Neuron (in vitro differentiated cells): ENCODE measurements around the gene MYO5B.
"Not testable (repeated sequence)": the region's sequence is repeated elsewhere in the genome, so short reads cannot be mapped to it uniquely, and the experiment has no call there.

ENCODE experiments used
- H2AFZ ChIP-seq: one replicate; pipeline ENCODE4 v1.6.1; 2013; ENCODE audit warnings: low read depth, mild to moderate bottlenecking, inconsistent platforms, low read length, moderate library complexity
- H3K27me3 ChIP-seq: one replicate; pipeline ENCODE4 v1.6.1; 2013; ENCODE audit warnings: low read length; ENCODE audit not compliant: insufficient read depth
- H3K36me3 ChIP-seq: one replicate; pipeline ENCODE4 v1.6.1; 2013; ENCODE audit warnings: low read length; ENCODE audit not compliant: insufficient read depth
- H3K4me1 ChIP-seq: one replicate; pipeline ENCODE4 v1.6.1; 2013; ENCODE audit warnings: low read length; ENCODE audit not compliant: insufficient read depth
- H3K4me3 ChIP-seq: 2 replicates; pipeline ENCODE4 v1.5.1; 2013; ENCODE audit warnings: mild to moderate bottlenecking, low read length, moderate library complexity
- H3K9me3 ChIP-seq: one replicate; pipeline ENCODE4 v1.6.1; 2013; ENCODE audit warnings: low read length

MYO5B gene

DNA sequence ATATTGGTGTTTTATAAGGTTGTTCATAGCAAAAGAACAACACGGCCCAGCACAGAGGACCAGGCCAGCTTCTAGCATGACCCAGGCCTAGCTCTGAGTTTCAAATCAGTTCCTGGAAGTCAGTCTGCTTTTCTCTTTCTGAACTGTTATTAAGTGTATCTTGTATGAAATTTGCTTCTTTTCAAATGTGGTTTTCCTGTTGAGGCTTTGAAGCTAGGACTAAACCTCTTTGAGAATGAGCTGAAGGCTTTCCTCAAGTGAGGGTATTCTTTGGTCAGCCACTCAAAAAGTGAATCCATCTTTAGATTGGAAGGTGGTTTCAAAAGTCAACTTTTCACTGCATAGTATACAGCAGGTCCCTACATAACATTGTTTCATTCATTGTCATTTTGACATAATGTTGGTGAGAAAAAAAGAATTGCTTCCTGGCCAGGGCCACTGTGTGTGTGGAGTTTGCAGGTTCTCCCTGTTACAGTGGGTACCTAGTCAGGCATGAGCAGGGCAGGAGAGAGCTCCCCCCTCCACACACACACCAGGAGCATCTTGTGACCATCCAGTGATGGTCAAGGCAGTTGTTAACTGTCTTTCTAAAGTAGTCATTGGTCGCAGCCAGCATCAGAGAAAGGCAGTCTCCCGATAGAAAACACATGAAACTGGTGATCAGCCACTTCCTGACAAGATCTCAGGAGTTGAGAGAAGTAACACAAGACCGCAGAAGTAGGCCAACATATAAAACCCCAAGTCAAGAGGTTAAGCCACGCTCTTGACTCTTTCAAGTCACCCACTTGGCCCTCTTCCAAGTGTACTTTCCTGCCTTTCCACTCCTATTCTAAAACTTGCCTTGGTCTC lies 374.9 kb downstream of the MYO5B start:
- H3K4me3 ChIP-seq = no peak overlapping the region
- H3K36me3 ChIP-seq = no peaks in the 10 kb centered on the region
- no peaks in the 10 kb centered on the region for H3K9me3 ChIP-seq
- no peak overlapping the region for H2AFZ ChIP-seq
- H3K4me1 ChIP-seq = no peaks in the 10 kb centered on the region
- H3K27me3 ChIP-seq = no peaks in the 10 kb centered on the region

GRCh38 chr18:49819071-49819662 lies 375.8 kb downstream of the MYO5B start:
- Histone ChIP-seq H3K9me3 (no peaks in the 10 kb centered on the region), H3K4me1 (peaks cover 3% of the 10 kb centered on the region), H3K27me3 (no peaks in the 10 kb centered on the region), H3K4me3 (no peak overlapping the region), H3K36me3 (no peaks in the 10 kb centered on the region), H2AFZ (no peak overlapping the region)

DNA sequence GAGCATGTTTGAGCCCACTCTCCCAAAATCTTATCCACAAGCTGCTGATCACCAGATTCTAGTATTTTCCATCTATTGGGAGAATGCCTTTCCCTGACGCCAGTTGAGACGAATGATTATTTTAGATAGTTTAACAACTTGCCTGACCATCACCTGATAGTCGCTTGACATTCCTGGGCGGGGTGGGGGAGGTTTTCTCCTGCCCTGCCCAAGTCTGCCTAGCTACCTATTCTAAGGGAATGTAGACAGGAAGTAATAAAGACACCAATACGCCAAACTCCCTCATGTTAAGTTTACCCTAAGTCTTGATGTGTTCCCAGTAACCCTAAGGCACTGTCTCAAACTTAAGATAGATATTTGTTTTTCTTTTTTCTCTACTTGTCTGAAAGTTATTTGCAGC lies 377.0 kb downstream of the MYO5B start:
- Histone ChIP-seq H3K27me3 (no peaks in the 10 kb centered on the region), H3K4me3 (no peak overlapping the region), H3K36me3 (no peaks in the 10 kb centered on the region), H3K9me3 (no peaks in the 10 kb centered on the region), H2AFZ (no peak overlapping the region), H3K4me1 (peaks cover 3% of the 10 kb centered on the region)

DNA sequence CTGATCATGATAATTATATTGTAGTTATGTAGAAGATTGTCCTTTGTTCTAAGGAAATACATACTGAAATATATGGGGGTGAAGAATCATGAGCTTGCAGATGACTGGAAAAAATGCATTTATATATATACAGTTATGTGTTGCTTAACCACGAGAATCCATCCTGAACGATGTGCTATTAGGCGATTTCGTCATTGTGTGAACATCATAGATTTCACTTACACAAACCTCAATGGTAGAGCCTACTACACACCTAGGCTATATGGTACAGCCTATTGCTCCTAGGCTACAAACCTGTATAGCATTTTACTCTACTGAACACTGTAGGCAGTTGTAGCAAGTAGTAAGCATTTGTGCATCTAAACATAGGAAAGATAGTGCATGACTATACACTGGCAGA lies 379.0 kb downstream of the MYO5B start:
- Histone ChIP-seq H3K9me3 (no peaks in the 10 kb centered on the region), H3K36me3 (no peaks in the 10 kb centered on the region), H3K4me1 (peaks cover 19% of the 10 kb centered on the region), H2AFZ (no peak overlapping the region), H3K27me3 (no peaks in the 10 kb centered on the region), H3K4me3 (no peak overlapping the region)

- Histone ChIP-seq H3K36me3 (no peaks in the 10 kb centered on the region), H3K4me1 (peaks cover 19% of the 10 kb centered on the region), H3K27me3 (no peaks in the 10 kb centered on the region), H2AFZ (peak overlapping the region; percentile 84), H3K9me3 (peaks cover 2% of the 10 kb centered on the region), H3K4me3 (peak overlapping the region; percentile 72)
Observed at GRCh38 chr18:49814147-49814499, 380.8 kb downstream of the MYO5B start.

GRCh38 chr18:49813319-49814146 lies 381.4 kb downstream of the MYO5B start, which contains the start of gene ACAA2:
Gene ACAA2, minus strand, starts transcription at chr18:49813533. Its CDS starts 49 bp downstream, at chr18:49813484.
- peaks cover 19% of the 10 kb centered on the region for H3K4me1 ChIP-seq
- H3K36me3 ChIP-seq = no peaks in the 10 kb centered on the region
- H3K27me3 ChIP-seq = no peaks in the 10 kb centered on the region
- peaks cover 2% of the 10 kb centered on the region for H3K9me3 ChIP-seq
- peak within 1 kb of the TSS; percentile 84 for H2AFZ ChIP-seq
- peak within 1 kb of the TSS; percentile 72 for H3K4me3 ChIP-seq

- H3K4me1 ChIP-seq = peaks cover 19% of the 10 kb centered on the region
- peaks cover 2% of the 10 kb centered on the region for H3K9me3 ChIP-seq
- peak overlapping the region; percentile 84 for H2AFZ ChIP-seq
Observed at GRCh38 chr18:49813069-49813318, 382.0 kb downstream of the MYO5B start.

DNA sequence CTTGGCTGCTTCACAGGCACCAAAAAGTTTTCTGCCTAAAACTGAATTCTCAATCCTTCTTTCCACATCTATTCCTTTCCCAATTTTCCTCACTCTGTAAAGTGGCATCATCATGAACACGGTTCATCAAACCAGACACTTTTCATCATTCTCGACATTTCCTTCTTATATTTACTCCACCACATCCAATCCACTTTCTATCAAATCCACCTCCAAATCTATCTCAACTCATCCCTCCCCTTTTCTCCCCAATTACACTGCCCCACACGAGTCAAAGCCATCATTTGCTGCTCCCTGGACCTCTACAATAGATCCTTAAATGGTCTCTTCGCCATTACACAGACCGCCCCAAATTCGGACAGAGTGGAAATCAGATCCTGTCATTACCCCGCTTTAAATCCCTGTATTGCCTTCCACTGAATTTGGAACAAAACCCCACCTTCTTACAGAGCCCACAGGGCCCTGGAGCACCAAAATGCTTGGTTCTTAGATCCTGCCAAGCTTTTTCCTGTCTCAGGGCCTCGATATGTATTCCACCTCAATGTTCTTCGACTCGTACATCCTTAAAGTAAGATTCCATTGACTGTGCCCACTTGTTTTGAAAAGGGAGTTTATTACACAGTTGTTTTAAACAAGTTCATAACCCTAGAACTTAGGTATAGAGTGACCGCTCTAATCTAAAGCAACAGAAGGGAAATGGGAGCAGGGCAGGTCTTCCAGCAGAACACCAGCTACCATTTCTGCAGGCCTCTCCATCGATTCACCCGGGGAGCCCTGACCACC lies 382.5 kb downstream of the MYO5B start:
- Histone ChIP-seq H3K36me3 (no peaks in the 10 kb centered on the region), H2AFZ (peak overlapping the region; percentile 84), H3K4me1 (peaks cover 19% of the 10 kb centered on the region), H3K27me3 (no peaks in the 10 kb centered on the region), H3K4me3 (peak overlapping the region; percentile 72), H3K9me3 (peaks cover 2% of the 10 kb centered on the region)

More at GRCh38 chr18:49813069-49813318, 382.0 kb downstream of the MYO5B start:
- Histone ChIP-seq H3K36me3 (no peaks in the 10 kb centered on the region), H3K4me3 (peak overlapping the region; percentile 72), H3K27me3 (no peaks in the 10 kb centered on the region)

- no peaks in the 10 kb centered on the region for H3K27me3 ChIP-seq
- no peaks in the 10 kb centered on the region for H3K36me3 ChIP-seq
- peaks cover 19% of the 10 kb centered on the region for H3K4me1 ChIP-seq
- H2AFZ ChIP-seq = no peak overlapping the region
- H3K4me3 ChIP-seq = peak overlapping the region; percentile 72
- H3K9me3 ChIP-seq = peaks cover 5% of the 10 kb centered on the region
Observed at GRCh38 chr18:49811151-49811938, 383.6 kb downstream of the MYO5B start.

DNA sequence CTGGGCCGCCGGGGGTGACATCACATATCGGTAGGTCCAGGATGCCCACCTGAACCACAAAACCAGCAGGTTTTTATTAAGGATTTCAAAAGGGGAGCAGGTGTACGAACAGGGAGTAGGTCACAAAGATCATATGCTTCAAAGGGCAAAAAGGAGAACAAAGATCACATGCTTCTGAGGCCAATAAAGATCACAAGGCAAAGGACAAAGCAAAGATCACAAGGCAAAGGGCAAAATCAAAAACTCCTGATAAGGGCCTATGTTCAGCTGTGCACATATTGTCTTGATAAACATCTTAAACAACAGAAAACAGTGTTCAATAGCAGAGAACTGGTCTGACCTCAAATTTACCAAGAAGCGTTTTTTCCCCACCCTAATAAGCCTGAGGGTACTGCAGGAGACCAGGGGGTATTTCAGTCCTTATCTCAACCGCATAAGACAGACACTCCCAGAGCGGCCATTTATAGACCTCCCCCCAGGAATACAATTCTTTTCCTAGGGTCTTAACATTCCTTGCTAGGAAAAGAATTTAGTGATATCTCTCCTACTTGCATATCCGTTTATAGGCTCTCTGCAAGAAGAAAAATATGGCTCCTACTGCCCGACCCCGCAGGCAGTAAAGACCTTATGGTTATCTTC lies 386.3 kb downstream of the MYO5B start:
- H3K9me3 ChIP-seq, H3K27me3 ChIP-seq, H2AFZ ChIP-seq, H3K36me3 ChIP-seq, H3K4me3 ChIP-seq: not testable (repeated sequence)
- H3K4me1 ChIP-seq = peaks cover 17% of the 10 kb centered on the region

DNA sequence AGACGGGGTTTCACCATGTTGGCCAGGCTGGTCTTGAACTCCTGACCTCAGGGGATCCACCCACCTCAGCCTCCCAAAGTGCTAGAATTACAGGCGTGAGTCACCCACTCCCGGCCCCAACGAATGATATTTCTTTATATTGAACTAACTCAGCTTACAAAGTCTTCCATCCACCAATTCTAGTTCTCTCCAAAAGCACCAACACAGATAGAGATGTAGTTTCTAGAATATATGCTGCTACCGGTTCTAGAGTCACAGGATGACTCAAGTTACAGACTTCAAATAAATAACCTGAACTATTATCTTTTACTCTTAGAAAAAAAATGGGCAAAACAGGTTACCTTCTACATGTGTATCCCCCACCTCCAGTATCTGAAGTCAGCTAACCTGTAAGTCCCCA lies 390.9 kb downstream of the MYO5B start:
- Histone ChIP-seq H2AFZ (no peak overlapping the region), H3K4me3 (no peak overlapping the region), H3K9me3 (peaks cover 8% of the 10 kb centered on the region), H3K27me3 (no peaks in the 10 kb centered on the region), H3K4me1 (no peaks in the 10 kb centered on the region), H3K36me3 (peaks cover 19% of the 10 kb centered on the region)

GRCh38 chr18:49802623-49803022 lies 392.3 kb downstream of the MYO5B start:
- no peak overlapping the region for H2AFZ ChIP-seq
- peaks cover 19% of the 10 kb centered on the region for H3K36me3 ChIP-seq
- no peak overlapping the region for H3K4me3 ChIP-seq
- no peaks in the 10 kb centered on the region for H3K4me1 ChIP-seq
- peaks cover 8% of the 10 kb centered on the region for H3K9me3 ChIP-seq
- no peaks in the 10 kb centered on the region for H3K27me3 ChIP-seq
